T-helper 1 cell treated with Interleukin-12 subunit alpha and Interleukin-12 subunit beta and Interleukin-4 antibody, amounts not matched to agents 30 μg/mL and 1 μg/mL, for 36 hours (primary cell): ENCODE measurements around the gene MATN1.
"Not testable (repeated sequence)": the region's sequence is repeated elsewhere in the genome, so short reads cannot be mapped to it uniquely, and the experiment has no call there.

Experiments
- H3K27ac Mint-ChIP-seq: one replicate; pipeline ENCODE4 v1.8.0; 2021; ENCODE audit warnings: mild to moderate bottlenecking, mixed read lengths
- H3K27me3 Mint-ChIP-seq: one replicate; pipeline ENCODE4 v1.8.0; 2021; ENCODE audit warnings: low read depth, mixed read lengths
- H3K36me3 Mint-ChIP-seq: one replicate; pipeline ENCODE4 v1.8.0; 2021; ENCODE audit warnings: low read depth, mixed read lengths
- H3K4me1 Mint-ChIP-seq: one replicate; pipeline ENCODE4 v1.8.0; 2021; ENCODE audit warnings: low read depth, mixed read lengths
- H3K4me3 Mint-ChIP-seq: one replicate; pipeline ENCODE4 v1.8.0; 2021; ENCODE audit warnings: mild to moderate bottlenecking, moderate library complexity, mixed read lengths
- H3K9me3 Mint-ChIP-seq: one replicate; pipeline ENCODE4 v1.8.0; 2021; ENCODE audit warnings: mixed read lengths

Gene MATN1

DNA sequence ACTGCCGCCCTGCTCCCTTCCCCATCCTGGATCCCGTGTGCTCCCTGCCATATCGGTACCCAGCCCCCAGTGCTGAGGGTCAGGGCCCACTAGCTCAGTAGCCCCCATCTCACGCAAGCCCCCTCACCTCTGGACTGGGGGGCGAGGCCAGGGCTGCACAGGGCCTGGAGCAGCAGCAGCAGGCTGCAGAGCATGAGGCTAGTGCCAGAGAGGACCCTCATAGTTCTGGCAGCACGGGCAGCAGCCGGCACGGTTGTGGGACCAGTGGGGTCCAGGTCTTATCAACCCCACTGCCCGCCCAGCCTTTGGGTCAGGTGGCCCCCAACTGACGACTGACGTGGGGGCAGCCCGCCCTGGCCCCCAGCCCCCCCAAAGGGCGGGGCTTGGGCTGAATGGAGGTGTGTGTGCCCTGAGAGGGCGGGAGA is at the start of gene MATN1:
MATN1 (minus strand) TSS at position 255 of the 425 bp plus-strand sequence; CDS start at position 221, 34 bp downstream.
- H3K36me3 Mint-ChIP-seq = no peaks in the 10 kb centered on the region
- H3K27ac Mint-ChIP-seq = peak within 1 kb of the TSS; percentile 63
- no peaks in the 10 kb centered on the region for H3K9me3 Mint-ChIP-seq
- H3K27me3 Mint-ChIP-seq = no peaks in the 10 kb centered on the region
- H3K4me3 Mint-ChIP-seq = no peak within 1 kb of the TSS
- peaks cover 9% of the 10 kb centered on the region for H3K4me1 Mint-ChIP-seq

GRCh38 chr1:30771005-30771404 is 47.6 kb upstream of the MATN1 start:
- Mint-ChIP-seq H3K9me3 (no peaks in the 10 kb centered on the region), H3K4me1 (peaks cover 9% of the 10 kb centered on the region), H3K27ac (no peak overlapping the region), H3K27me3 (no peaks in the 10 kb centered on the region), H3K36me3 (no peaks in the 10 kb centered on the region), H3K4me3 (no peak overlapping the region)

DNA sequence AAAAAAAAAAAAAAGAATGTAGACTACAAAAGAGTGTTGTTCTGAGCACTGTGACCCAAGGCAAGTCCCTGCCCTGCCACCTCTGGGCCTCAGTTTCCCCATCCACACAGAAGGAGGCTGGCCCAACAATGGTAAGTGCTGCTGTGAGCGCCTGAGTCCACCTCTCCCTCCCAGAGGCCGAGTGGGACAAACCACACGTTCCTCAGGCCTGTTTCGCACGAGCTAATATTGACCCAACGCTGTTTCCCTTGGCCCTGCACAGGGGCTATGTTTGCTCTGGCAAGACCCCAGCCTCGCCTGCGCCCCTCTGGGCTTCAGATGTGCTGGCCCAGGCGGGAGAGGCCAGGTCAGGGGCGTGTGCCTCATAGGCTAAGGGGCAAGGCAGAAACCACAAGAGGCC is 46.8 kb upstream of the MATN1 start:
- Mint-ChIP-seq H3K9me3 (no peaks in the 10 kb centered on the region), H3K4me3 (no peak overlapping the region), H3K27me3 (no peaks in the 10 kb centered on the region), H3K4me1 (peaks cover 10% of the 10 kb centered on the region), H3K27ac (no peak overlapping the region), H3K36me3 (no peaks in the 10 kb centered on the region)

- no peaks in the 10 kb centered on the region for H3K27me3 Mint-ChIP-seq
- H3K4me1 Mint-ChIP-seq = peaks cover 10% of the 10 kb centered on the region
- H3K36me3 Mint-ChIP-seq = no peaks in the 10 kb centered on the region
- H3K4me3 Mint-ChIP-seq = no peak overlapping the region
- H3K27ac Mint-ChIP-seq = no peak overlapping the region
- no peaks in the 10 kb centered on the region for H3K9me3 Mint-ChIP-seq
Observed at GRCh38 chr1:30768830-30769718, 45.7 kb upstream of the MATN1 start.

DNA sequence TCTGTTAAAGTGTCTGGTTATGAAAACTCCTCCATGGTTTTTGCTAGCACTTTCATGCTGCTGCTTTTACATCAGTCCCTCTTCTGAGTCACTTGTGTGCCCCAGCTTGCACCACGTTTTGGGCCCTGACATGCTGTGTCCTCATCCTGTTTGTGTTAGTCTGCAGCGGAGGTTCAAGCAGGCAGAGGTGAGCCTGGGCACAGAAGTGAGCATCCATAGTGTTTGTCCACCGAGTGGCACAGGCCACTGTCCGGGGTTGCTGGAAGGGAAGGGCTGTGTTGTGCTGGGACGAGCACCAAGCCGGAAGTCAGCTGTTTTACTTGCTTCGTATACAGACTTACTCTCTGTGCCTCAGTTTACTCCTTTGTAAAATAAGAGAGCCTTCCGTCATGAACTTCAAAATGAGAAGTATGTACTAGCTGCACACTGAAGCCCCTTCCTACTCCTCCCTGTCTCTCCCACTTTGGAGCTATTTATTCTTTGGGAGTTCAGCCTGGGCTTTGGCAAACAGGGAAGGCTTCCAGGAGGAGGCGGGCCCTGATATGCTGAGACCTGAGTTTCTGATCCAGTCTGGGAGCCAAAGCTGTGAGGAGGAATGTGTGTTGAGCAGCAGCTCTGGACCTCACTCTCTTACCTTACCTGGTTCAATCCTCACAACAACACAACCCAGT is 44.9 kb upstream of the MATN1 start:
- Mint-ChIP-seq H3K27me3 (no peaks in the 10 kb centered on the region), H3K9me3 (no peaks in the 10 kb centered on the region), H3K4me1 (peaks cover 13% of the 10 kb centered on the region), H3K27ac (no peak overlapping the region), H3K4me3 (no peak overlapping the region), H3K36me3 (no peaks in the 10 kb centered on the region)

- H3K36me3 Mint-ChIP-seq, H3K27me3 Mint-ChIP-seq, H3K9me3 Mint-ChIP-seq, H3K27ac Mint-ChIP-seq, H3K4me3 Mint-ChIP-seq: not testable (repeated sequence)
- peaks cover 26% of the 10 kb centered on the region for H3K4me1 Mint-ChIP-seq
Observed at GRCh38 chr1:30766948-30767347, 43.6 kb upstream of the MATN1 start.

- H3K4me1 Mint-ChIP-seq = peaks cover 35% of the 10 kb centered on the region
- H3K4me3 Mint-ChIP-seq = no peak overlapping the region
- peak overlapping the region; percentile 46 for H3K27ac Mint-ChIP-seq
- H3K36me3 Mint-ChIP-seq = no peaks in the 10 kb centered on the region
- no peaks in the 10 kb centered on the region for H3K9me3 Mint-ChIP-seq
- H3K27me3 Mint-ChIP-seq = no peaks in the 10 kb centered on the region
Observed at GRCh38 chr1:30765556-30766434, 42.4 kb upstream of the MATN1 start.

GRCh38 chr1:30764939-30765555 is 41.7 kb upstream of the MATN1 start:
- Mint-ChIP-seq H3K27ac (no peak overlapping the region), H3K4me3 (no peak overlapping the region), H3K27me3 (no peaks in the 10 kb centered on the region), H3K9me3 (no peaks in the 10 kb centered on the region), H3K36me3 (no peaks in the 10 kb centered on the region), H3K4me1 (peaks cover 41% of the 10 kb centered on the region)

DNA sequence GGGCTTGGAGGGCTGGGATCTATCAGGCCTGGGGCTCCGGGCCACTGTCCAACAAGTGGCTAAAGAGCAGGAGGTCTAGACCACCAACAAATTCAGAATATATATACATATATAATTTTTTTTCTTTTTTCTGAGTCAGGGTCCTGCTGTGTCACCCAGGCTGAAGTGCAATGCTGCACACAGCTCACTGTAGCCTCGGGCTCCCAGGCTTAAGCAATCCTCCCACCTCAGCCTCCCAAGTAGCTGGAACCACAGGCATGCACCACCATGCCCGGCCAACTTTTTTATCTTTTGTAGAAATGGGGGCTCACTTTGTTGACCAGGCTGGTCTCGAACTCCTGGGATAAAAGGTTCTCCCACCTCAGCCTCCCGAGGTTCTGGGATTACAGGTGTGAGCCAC is 41.0 kb upstream of the MATN1 start:
- Mint-ChIP-seq H3K36me3 (no peaks in the 10 kb centered on the region), H3K27ac (no peak overlapping the region), H3K27me3 (no peaks in the 10 kb centered on the region), H3K4me1 (peaks cover 44% of the 10 kb centered on the region), H3K9me3 (no peaks in the 10 kb centered on the region), H3K4me3 (no peak overlapping the region)

- Mint-ChIP-seq H3K27me3 (no peaks in the 10 kb centered on the region), H3K27ac (no peak overlapping the region), H3K36me3 (no peaks in the 10 kb centered on the region), H3K9me3 (no peaks in the 10 kb centered on the region), H3K4me3 (no peak overlapping the region), H3K4me1 (peaks cover 48% of the 10 kb centered on the region)
Observed at GRCh38 chr1:30763651-30764248, 40.4 kb upstream of the MATN1 start.

DNA sequence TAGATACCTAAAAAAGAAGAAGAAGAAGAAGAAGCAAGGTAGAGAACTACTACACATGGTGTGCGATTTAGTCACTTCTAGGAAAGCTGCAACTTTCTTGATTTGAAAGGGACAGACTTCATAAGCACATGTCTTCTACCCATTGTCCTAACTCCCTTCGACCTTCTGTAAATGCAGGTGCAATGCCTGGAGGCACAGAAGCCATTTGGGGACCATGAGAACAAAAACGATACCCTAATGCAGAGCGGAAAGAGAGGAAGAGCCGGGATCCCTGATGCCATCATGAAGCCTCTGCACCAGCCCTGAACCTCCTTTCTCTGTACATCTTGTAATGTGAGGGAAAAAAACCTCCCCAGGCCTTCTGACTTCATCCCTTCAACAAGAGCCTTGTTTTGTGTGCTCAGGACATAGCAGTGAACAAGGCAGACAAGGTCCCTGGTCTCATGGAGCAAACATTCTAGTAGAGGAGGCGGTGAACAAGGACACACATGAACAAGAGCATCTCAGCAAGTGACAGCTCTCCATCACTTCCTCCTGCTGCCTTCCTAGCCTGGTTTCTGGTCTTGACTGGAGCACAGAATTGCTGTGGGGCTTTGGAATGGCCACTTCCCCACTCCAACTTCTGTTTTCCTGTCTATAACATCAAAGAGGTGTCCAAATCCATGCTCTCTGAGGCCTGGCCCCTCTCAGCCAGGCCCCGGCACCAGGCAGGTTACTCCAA is 39.7 kb upstream of the MATN1 start:
- H3K4me3 Mint-ChIP-seq = no peak overlapping the region
- peaks cover 52% of the 10 kb centered on the region for H3K4me1 Mint-ChIP-seq
- peak overlapping the region; percentile 77 for H3K27ac Mint-ChIP-seq
- H3K9me3 Mint-ChIP-seq = no peaks in the 10 kb centered on the region
- H3K27me3 Mint-ChIP-seq = no peaks in the 10 kb centered on the region
- no peaks in the 10 kb centered on the region for H3K36me3 Mint-ChIP-seq

- H3K27me3 Mint-ChIP-seq = no peaks in the 10 kb centered on the region
- no peaks in the 10 kb centered on the region for H3K9me3 Mint-ChIP-seq
- H3K4me3 Mint-ChIP-seq = no peak overlapping the region
- H3K27ac Mint-ChIP-seq = peak overlapping the region; percentile 77
- H3K36me3 Mint-ChIP-seq = no peaks in the 10 kb centered on the region
- H3K4me1 Mint-ChIP-seq = peaks cover 54% of the 10 kb centered on the region
Observed at GRCh38 chr1:30762152-30762929, 39.0 kb upstream of the MATN1 start.
